Neutrophil (primary cell): ENCODE results near the gene STX12.

ENCODE experiments used
- H3K27ac ChIP-seq: fragments of 200-600 bp; sonication (generic); 2 replicates; pipeline ENCODE4 v1.5.1; 2016; ENCODE audit warnings: mild to moderate bottlenecking, moderate library complexity
- H3K27me3 ChIP-seq: fragments of 200-600 bp; sonication (generic); 2 replicates; pipeline ENCODE4 v1.6.0; 2016; ENCODE audit warnings: mild to moderate bottlenecking
- H3K36me3 ChIP-seq: fragments of 200-600 bp; sonication (generic); 2 replicates; pipeline ENCODE4 v1.5.1; 2017
- H3K4me1 ChIP-seq, 2 experiments: fragments of 200-600 bp in 1 of 2; sonication (generic) in 1 of 2; 1 replicate in 1 of 2; 2 replicates in 1 of 2; pipeline versions ENCODE4 v1.5.1 to v1.6.1; 2013 to 2016; ENCODE audit warnings: low read depth in 1 of 2, low read length in 1 of 2, mild to moderate bottlenecking in 1 of 2, moderate library complexity in 1 of 2; ENCODE audit not compliant: control insufficient read depth in 1 of 2, insufficient read depth in 1 of 2
- H3K4me3 ChIP-seq, 2 experiments: fragments of 200-600 bp in 1 of 2; sonication (generic) in 1 of 2; 1 replicate in 1 of 2; 2 replicates in 1 of 2; pipeline ENCODE4 v1.5.1; 2013 to 2016; ENCODE audit warnings: low read depth in 1 of 2, low read length in 1 of 2, mild to moderate bottlenecking in 1 of 2, moderate library complexity in 1 of 2
- H3K9me3 ChIP-seq: fragments of 200-600 bp; sonication (generic); 2 replicates; pipeline ENCODE4 v1.5.1; 2016
- TF ChIP-seq, protein P1 (sequence below): fragments of 200-600 bp; sonication (generic); IDR thresholded peaks from 2 replicates; pipeline ENCODE4 v1.5.1; 2016; ENCODE audit warnings: antibody characterized with exemption

STX12 gene

DNA sequence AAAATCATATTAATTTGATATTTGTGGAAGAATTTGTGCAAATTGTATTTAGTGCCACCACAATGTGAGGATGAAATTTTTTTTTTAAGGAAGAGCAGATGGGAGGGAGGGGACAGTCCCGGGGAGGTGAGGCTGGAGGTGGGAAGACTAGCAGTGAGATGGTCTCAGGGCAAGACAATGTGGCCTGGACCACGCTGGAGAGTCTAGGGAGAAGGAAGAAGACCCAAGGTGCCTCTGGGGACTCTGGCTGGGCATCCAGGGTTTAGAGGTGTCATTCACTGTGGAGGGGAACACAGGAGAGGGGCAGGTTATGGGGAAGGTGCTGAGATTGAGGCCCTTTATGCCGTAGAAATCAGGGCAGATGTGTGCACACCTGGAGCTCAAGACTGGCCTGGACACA lies 89.0 kb downstream of the STX12 start:
- TF ChIP-seq, protein P1, sequence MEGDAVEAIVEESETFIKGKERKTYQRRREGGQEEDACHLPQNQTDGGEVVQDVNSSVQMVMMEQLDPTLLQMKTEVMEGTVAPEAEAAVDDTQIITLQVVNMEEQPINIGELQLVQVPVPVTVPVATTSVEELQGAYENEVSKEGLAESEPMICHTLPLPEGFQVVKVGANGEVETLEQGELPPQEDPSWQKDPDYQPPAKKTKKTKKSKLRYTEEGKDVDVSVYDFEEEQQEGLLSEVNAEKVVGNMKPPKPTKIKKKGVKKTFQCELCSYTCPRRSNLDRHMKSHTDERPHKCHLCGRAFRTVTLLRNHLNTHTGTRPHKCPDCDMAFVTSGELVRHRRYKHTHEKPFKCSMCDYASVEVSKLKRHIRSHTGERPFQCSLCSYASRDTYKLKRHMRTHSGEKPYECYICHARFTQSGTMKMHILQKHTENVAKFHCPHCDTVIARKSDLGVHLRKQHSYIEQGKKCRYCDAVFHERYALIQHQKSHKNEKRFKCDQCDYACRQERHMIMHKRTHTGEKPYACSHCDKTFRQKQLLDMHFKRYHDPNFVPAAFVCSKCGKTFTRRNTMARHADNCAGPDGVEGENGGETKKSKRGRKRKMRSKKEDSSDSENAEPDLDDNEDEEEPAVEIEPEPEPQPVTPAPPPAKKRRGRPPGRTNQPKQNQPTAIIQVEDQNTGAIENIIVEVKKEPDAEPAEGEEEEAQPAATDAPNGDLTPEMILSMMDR: no peak

DNA sequence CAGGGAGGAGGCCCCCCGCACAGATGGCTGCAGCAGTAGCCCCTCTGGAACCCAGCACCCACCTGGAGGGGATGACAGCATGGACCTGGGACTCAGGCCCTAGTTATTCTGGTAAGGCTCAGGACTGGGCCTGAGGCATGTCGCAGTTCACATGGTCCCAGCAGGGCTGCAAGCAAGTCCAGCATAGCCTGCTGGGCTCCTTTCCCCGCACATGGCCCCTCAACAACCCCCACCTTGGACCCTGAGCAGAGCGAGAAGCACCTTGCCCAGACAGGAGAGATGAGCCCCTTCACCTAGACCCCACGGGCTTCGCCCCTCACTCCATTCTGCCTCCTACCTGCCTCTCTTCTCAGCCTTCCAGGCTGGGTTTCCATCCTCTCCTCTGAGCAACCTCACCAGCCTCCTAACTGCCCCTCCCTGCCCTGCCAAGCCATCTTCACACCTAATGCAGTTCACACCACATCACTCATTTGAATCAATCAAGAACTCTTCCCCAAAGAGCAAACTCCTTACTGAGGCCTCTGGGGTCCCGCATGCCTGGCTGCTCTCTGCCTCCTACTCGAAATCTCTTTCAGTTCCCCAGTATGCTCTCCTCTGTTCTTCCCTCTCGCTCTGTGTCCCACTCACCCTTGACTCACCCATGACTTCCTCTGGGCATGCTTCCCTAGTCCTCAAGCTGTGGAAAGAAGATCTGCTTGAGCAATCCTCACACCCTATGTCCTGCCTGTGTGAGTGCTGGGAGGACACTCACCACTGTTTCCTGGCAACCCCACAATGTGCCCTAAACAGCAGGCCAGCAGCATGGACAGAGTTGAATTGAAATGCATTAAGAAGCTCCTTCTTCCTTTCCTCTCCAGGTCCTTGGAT lies 89.9 kb downstream of the STX12 start:
- peaks cover 65 to 76% of the 10 kb centered on the region in 2 experiments for H3K4me1 ChIP-seq
- H3K36me3 ChIP-seq: no peaks in the 10 kb centered on the region
- H3K4me3 ChIP-seq: peak overlapping the region; percentile 53 to 54
- peak overlapping the region; percentile 98 for H3K27ac ChIP-seq
- TF ChIP-seq, protein P1: no peak
- no peaks in the 10 kb centered on the region for H3K27me3 ChIP-seq
- H3K9me3 ChIP-seq: no peaks in the 10 kb centered on the region

More for the DNA sequence above, 89.0 kb downstream of the STX12 start:
- no peaks in the 10 kb centered on the region for H3K36me3 ChIP-seq
- no peak overlapping the region for H3K4me3 ChIP-seq
- peak overlapping the region; percentile 98 for H3K27ac ChIP-seq
- no peaks in the 10 kb centered on the region for H3K9me3 ChIP-seq
- no peaks in the 10 kb centered on the region for H3K27me3 ChIP-seq
- peaks cover 56 to 69% of the 10 kb centered on the region in 2 experiments for H3K4me1 ChIP-seq

DNA sequence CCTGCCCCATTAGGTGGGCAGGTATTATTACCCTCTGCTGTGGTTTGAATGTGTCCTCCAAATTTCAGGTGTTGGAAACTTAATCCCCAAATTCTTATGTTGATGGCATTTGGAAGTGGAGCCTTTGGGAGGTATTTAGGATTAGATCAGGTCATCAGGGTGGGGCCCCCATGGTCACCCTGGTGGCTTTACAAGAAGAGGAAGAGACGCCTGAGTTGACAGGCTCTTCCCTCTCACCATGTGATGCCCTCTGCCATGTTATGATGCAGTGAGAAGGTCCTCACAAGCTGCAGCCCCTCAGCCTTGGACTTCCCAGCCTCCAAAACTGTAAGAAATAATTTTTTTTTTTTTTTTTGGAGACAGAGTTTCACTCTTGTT lies 90.5 kb downstream of the STX12 start:
- Histone ChIP-seq H3K27me3 (no peaks in the 10 kb centered on the region), H3K9me3 (no peaks in the 10 kb centered on the region), H3K36me3 (no peaks in the 10 kb centered on the region), H3K4me3 (peak overlapping the region; percentile 53 to 54), H3K4me1 (peaks cover 66 to 76% of the 10 kb centered on the region in 2 experiments), H3K27ac (peak overlapping the region; percentile 98)
- TF ChIP-seq, protein P1: no peak

DNA sequence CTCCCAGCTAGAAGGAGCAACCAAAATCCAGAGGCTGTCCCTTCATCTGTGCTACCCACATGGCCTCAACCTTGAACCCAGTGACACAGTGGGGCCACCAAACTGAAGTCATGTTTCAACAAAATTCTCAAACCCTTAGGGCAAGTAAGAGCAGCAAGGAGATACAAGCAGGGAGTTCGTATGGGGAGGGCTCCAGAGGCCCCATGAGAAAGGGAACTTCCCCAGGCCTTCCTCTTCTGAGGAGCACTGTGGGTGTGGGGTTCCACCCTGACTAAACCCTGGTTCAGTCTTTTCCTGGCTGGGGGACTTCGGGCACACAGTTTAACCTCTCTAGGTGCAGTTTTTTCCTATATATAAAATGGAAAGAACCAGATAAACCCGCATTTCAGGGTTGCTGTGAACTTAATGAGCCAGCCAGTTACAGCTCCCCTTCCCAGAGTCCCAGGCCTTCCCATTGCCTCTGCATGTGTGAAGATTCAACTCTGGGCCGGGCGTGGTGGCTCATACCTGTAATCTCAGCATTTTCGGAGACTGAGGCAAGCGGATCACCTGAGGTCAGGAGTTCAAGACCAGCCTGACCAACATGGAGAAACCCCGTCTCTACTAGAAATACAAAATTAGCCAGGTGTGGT lies 91.4 kb downstream of the STX12 start:
- Histone ChIP-seq H3K36me3 (no peaks in the 10 kb centered on the region), H3K4me3 (peak overlapping the region; percentile 53 to 54), H3K4me1 (peaks cover 66 to 76% of the 10 kb centered on the region in 2 experiments), H3K9me3 (no peaks in the 10 kb centered on the region), H3K27me3 (no peaks in the 10 kb centered on the region), H3K27ac (peak overlapping the region; percentile 98)
- TF ChIP-seq, protein P1: no peak

DNA sequence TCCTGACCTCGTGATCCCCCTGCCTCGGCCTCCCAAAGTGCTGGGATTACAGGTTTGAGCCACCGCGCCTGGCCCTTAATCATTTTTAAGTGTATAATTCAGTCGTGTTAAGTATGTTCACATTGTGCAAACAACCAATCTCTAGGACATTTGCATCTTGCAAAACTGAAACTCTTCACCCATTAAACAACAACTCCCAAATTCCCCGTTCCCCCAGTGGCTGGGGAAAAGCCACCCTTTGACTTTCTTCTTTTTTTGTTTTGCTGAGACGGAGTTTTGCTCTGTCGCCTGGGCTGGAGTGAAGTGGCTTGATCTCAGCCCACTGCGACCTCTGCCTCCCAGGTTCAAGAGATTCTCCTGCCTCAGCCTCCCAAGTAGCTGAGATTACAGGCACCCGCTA lies 92.8 kb downstream of the STX12 start:
- no peaks in the 10 kb centered on the region for H3K36me3 ChIP-seq
- peaks cover 80 to 89% of the 10 kb centered on the region in 2 experiments for H3K4me1 ChIP-seq
- H3K27me3 ChIP-seq: no peaks in the 10 kb centered on the region
- no peaks in the 10 kb centered on the region for H3K9me3 ChIP-seq
- no peak overlapping the region for H3K4me3 ChIP-seq
- H3K27ac ChIP-seq: peak overlapping the region; percentile 52
- TF ChIP-seq, protein P1: no peak
